HUES6 (cell line): ENCODE measurements around the gene PSAP.

ENCODE experiments used
- H3K27ac ChIP-seq: 2 replicates; pipeline ENCODE4 v1.7.0; 2013; ENCODE audit warnings: low read depth, mild to moderate bottlenecking, low read length, inconsistent platforms
- H3K27me3 ChIP-seq: 2 replicates; pipeline ENCODE4 v1.6.1; 2013; ENCODE audit warnings: low read length; ENCODE audit not compliant: control insufficient read depth, insufficient read depth
- H3K36me3 ChIP-seq: 2 replicates; pipeline ENCODE4 v1.6.1; 2013; ENCODE audit warnings: low read length; ENCODE audit not compliant: control insufficient read depth, insufficient read depth
- H3K4me1 ChIP-seq: 2 replicates; pipeline ENCODE4 v1.6.1; 2013; ENCODE audit warnings: low read length; ENCODE audit not compliant: control insufficient read depth, insufficient read depth
- H3K4me3 ChIP-seq: 2 replicates; pipeline ENCODE4 v1.5.1; 2013; ENCODE audit warnings: low read depth, low read length
- H3K9ac ChIP-seq: one replicate; pipeline ENCODE4 v1.6.1; 2013; ENCODE audit warnings: mild to moderate bottlenecking, low read length
- H3K9me3 ChIP-seq: 2 replicates; pipeline ENCODE4 v1.6.1; 2013; ENCODE audit warnings: low read depth, low read length; ENCODE audit not compliant: control insufficient read depth, insufficient read depth

The PSAP gene

DNA sequence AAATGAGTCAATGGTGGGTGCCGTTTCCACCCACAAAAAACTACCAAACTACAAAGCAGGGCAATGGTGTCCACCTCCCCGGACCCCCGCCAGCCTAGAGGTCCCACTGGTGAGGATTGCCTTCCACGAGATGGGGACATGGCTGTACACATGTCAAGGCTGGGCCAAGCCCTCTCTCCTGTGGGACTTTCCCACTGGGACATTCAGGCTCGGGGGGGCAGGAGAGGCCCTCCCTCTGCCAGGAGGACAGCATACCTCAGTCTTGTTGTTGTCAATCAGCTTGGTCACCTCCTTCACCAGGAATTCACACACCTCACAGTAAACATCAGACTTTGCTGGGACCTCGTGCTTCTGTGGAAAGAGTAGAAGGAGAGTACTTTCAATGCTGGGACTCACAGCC, 31.1 kb downstream of the PSAP start:
- Histone ChIP-seq H3K4me1 (peaks cover 6% of the 10 kb centered on the region; the same call in 1 of the 2 replicates), H3K9me3 (no peaks in the 10 kb centered on the region), H3K27me3 (no peaks in the 10 kb centered on the region), H3K9ac (no peak overlapping the region), H3K36me3 (peaks cover 98% of the 10 kb centered on the region), H3K27ac (no peak overlapping the region), H3K4me3 (no peak overlapping the region)

DNA sequence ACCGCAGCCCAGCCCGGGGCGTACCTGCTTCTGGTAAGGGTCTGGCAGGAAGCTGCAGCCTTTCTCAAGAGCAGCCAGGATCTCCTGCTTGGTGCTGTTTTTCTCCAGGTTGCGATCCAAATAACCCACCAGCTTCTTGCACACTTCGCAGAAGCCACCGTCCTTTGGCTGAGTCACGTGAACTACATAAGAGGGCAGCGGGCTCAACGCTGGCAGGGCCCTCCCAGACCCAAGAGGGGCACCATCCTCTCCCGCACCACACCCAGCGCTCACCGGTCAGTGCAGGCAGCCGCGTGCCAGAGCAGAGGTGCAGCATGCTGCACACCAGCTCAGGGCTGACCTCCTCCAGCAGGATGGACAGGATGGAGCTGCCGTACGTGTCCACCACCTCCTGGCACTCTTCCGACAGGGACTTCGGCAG, 31.6 kb downstream of the PSAP start:
- Histone ChIP-seq H3K4me3 (no peak overlapping the region), H3K9ac (no peak overlapping the region), H3K4me1 (peaks cover 6% of the 10 kb centered on the region; the same call in 1 of the 2 replicates), H3K27ac (no peak overlapping the region), H3K9me3 (no peaks in the 10 kb centered on the region), H3K36me3 (peaks cover 95% of the 10 kb centered on the region), H3K27me3 (no peaks in the 10 kb centered on the region)

DNA sequence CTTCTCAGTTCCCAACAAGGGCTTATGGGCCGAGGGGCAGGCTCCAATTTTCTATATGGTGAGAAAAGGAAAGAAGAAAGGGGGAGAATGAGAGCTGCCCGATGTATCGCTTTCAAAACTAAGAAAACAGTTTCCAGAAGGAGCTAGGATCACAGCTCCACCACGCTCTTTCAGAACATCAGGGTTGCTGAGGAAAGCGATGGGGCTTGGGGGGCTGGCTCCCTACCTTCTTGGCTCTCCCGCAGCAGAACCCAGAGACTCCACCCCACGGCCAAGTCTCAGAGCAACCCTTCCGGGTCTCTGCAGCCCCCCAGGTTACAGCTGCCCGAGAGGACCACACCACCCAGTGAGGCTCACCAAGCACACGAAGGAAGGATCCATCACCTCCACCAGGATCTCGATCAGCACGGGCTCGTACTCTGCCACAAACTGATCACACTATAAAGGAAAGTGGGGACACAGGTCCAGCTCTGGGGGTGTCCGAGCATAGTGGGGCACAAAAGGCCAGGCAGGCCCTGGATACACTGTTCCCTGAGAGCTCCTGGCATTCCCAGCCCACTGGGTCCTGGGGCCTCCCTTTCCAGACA, 32.3 kb downstream of the PSAP start:
- Histone ChIP-seq H3K4me1 (peaks cover 6% of the 10 kb centered on the region; the same call in 1 of the 2 replicates), H3K27ac (no peak overlapping the region), H3K36me3 (peaks cover 88% of the 10 kb centered on the region), H3K9me3 (no peaks in the 10 kb centered on the region), H3K4me3 (no peak overlapping the region), H3K9ac (no peak overlapping the region), H3K27me3 (no peaks in the 10 kb centered on the region)

DNA sequence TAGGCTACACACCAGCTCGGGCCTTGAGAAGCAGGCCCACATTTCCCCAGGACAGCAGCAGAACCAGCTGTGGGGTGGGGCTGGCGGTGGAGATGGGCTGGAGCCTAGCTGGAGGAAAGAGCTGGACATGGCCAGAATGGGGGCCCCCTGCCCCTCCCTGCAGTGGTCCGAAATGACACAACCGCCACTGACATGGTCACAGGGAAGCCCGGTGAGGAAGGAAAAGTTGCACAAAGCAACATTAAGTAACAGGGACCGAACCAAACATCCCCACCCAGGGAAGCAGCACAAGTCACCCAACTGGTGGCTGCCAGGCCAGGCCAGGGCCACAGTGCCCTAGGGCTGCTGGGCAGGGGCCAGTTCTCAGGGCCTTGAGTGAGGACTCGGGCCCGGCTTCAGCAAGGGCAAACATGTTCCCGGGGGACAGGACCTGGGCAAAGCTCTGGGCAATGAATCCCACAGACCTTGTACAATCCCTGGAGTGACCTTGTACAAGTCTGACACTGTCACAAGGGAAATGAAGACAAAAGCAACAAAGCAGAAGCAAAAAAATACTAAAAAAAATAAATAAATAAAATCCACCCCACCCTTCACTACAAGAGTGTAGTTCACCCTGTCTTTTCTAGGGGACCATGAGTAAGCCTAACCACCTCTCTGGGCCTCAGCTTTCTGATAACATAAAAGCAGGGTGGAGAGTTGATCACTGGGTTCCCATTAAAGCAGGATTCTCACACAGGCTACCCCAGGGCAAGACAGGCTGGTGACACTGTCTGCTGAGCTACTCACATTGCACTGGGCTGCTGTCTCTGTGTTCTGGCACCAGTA, 33.0 kb downstream of the PSAP start:
- H3K27me3 ChIP-seq: no peaks in the 10 kb centered on the region
- no peak overlapping the region for H3K27ac ChIP-seq
- H3K9me3 ChIP-seq: no peaks in the 10 kb centered on the region
- H3K4me1 ChIP-seq: peaks cover under 1% of the 10 kb centered on the region; the same call in 1 of the 2 replicates
- peaks cover 80% of the 10 kb centered on the region for H3K36me3 ChIP-seq
- no peak overlapping the region for H3K9ac ChIP-seq
- no peak overlapping the region for H3K4me3 ChIP-seq

DNA sequence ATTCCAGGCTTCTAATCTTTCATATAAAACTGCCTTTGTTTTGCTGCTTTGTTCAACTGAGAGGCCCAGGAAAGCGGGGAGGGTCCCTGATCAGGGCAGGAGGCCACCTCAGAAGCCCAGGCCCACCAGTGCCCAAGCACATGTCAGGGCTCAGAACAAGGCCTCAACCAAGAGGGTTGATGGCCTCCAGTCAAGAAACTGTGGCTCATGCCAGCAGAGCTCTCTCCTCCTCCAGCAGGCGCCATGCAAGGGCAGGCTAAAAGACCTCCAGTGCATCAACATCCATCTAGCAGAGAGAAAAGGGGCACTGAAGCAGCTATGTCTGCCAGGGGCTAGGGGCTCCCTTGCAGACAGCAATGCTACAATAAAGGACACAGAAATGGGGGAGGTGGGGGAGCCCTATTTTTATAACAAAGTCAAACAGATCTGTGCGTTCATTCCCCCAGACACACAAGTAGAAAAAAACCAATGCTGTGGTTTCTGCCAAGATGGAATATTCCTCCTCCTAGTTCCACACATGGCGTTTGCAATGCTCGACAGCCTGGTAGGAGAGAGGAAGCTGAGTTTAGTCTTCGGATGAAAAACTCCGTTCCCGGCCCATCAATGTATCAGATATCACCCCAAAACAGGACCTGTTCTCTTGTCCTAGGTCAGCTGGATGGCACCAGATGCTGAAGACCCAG, 34.0 kb downstream of the PSAP start:
- Histone ChIP-seq H3K27me3 (no peaks in the 10 kb centered on the region), H3K9ac (no peak overlapping the region), H3K9me3 (no peaks in the 10 kb centered on the region), H3K36me3 (peaks cover 72% of the 10 kb centered on the region), H3K4me1 (no peaks in the 10 kb centered on the region), H3K27ac (no peak overlapping the region), H3K4me3 (no peak overlapping the region)

DNA sequence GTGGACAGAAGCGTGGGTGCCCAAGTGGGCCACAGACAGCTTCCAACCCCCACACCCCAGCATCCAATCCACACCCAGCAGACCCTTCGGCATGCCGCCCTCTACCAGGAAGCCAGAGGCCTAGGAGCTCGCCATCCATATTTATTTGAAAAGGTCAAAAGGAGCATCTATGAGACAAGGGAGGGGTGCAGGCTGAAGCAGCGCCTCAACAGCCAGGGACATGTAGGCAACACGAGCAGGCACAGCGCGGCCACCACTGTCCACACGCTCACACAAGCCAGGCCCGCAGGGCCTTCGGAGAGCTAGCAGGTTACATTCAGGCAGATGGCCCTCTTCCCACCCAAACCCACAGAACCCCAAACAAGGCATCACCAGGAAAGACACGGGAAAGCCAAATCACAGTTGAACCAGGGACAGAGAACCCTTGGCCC, 34.6 kb downstream of the PSAP start:
- Histone ChIP-seq H3K4me3 (no peak overlapping the region), H3K9ac (no peak overlapping the region), H3K36me3 (peaks cover 66% of the 10 kb centered on the region), H3K9me3 (no peaks in the 10 kb centered on the region), H3K27ac (no peak overlapping the region), H3K27me3 (no peaks in the 10 kb centered on the region), H3K4me1 (no peaks in the 10 kb centered on the region)

DNA sequence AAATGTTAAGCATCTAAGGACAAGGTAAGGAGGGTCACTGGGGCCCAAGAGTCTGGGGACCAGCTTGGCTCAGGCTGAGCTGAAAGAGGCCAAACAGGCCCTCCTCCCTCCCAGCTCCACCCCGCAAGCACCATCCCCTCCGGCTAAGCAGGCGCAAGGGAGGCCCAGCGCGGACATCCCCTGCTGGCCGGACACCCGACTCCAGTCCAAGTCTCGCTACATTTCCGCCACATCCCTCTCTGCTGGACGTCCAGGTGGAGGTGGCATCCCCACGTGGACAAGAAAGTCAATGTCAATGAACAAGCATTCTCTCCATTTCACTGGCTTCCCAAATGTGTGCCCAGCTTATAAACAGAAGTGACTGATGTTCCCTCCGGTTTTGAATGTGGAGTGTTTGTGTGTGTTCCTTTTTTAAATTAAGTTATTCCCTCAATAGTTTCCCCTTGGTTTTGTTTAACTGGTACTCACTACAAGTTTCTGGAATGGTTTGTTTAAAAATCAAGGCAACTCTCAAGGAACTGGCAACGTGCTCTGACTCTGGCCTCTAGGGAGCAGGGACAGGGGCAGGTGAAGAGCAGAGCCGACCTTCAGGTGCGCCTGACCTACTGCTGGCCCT, 35.4 kb downstream of the PSAP start:
- no peak overlapping the region for H3K9ac ChIP-seq
- no peaks in the 10 kb centered on the region for H3K9me3 ChIP-seq
- no peak overlapping the region for H3K4me3 ChIP-seq
- no peak overlapping the region for H3K27ac ChIP-seq
- no peaks in the 10 kb centered on the region for H3K4me1 ChIP-seq
- peaks cover 58% of the 10 kb centered on the region for H3K36me3 ChIP-seq
- H3K27me3 ChIP-seq: no peaks in the 10 kb centered on the region

DNA sequence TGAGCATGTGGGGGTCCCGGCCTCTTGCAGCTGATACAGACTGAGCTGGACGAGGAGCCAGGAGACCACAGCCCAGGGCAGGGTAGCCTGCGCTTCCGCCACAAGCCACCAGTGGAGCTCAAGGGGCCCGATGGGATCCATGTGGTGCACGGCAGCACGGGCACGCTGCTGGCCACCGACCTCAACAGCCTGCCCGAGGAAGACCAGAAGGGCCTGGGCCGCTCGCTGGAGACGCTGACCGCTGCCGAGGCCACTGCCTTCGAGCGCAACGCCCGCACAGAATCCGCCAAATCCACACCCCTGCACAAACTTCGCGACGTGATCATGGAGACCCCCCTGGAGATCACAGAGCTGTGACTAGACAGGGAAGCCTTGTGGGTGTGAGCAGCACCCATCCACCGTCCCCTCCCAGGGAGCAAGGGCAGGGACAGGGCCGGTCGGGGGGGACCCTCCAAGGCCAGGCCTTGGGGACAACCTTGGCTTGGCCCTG, 36.1 kb downstream of the PSAP start:
- H3K36me3 ChIP-seq: peaks cover 51% of the 10 kb centered on the region
- no peak overlapping the region for H3K4me3 ChIP-seq
- H3K4me1 ChIP-seq: no peaks in the 10 kb centered on the region
- H3K9me3 ChIP-seq: no peaks in the 10 kb centered on the region
- no peak overlapping the region for H3K9ac ChIP-seq
- H3K27me3 ChIP-seq: no peaks in the 10 kb centered on the region
- H3K27ac ChIP-seq: no peak overlapping the region

DNA sequence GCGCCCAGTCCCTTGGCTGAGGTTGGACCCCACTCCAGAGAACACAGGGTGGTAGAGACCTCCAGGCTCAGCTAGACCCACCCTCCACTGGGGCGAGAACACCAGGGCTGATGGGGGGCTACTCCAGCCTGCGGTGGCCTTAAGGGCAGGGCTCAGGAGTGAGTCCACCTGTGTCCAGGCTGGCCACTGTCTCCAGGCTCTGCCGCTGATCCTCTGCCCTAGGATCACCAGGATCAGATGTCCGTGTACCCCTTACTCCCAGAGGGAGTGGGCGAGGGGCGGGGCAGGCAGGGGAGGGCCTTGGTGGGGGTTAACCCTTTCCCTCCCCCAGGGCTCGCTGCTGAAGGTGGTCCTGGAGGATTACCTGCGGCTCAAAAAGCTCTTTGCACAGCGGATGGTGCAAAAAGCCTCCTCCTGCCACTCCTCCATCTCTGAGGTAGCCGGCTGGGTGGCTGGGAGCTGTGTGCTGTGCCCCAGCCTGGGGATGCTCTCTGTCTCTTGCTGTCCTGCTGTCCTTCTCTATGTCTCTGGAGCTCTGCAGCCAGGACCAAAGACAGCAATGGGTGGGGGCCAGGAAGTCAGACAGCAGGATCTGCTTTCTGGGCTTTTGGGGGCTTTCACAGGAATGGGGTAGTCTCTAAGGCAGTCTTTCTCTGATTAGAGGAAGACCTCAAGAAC, 38.0 kb downstream of the PSAP start:
- no peak overlapping the region for H3K27ac ChIP-seq
- H3K4me3 ChIP-seq: no peak overlapping the region
- peaks cover 32% of the 10 kb centered on the region for H3K36me3 ChIP-seq
- H3K27me3 ChIP-seq: no peaks in the 10 kb centered on the region
- no peaks in the 10 kb centered on the region for H3K4me1 ChIP-seq
- H3K9me3 ChIP-seq: no peaks in the 10 kb centered on the region
- no peak overlapping the region for H3K9ac ChIP-seq

DNA sequence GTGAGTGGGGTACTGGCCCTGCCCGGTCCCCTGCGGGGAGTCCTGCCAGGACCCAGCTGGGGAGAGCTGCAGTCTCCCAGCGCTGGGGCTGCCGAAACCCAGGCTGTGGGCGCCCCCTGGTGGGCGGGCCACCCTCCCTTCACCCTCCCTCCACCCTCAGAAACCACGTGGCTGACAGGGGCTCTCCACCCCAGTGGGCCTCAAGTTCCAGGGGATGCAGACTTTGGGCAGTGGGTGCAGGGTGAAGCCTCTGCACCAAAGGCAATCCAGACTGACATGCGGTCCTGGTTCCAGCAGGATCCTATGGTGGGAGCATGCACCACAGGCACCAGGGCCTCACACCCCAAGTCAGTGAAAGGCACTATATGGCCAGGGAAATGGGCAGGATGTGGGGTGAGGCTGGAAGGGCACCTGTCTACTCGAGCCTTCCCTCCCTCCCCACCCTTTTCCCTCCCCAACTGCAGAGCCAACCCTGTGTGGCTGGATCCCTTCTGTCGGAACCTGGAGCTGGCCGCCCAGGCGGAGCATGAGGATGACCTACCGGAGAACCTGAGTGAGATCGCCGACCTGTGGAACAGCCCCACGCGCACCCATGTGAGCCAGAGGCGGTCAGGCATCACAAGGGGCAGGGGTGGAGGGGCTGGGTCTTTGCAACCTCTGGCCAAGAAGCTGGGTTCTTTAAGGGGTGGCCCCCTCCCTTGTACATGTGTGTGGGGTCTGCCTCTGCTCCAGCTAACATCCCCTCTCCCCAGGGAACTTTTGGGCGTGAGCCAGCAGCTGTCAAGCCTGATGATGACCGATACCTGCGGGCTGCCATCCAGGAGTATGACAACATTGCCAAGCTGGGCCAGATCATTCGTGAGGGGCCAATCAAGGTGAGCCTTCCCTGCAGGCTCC, 38.8 kb downstream of the PSAP start:
- no peak overlapping the region for H3K9ac ChIP-seq
- H3K36me3 ChIP-seq: peaks cover 24% of the 10 kb centered on the region
- no peak overlapping the region for H3K27ac ChIP-seq
- H3K9me3 ChIP-seq: no peaks in the 10 kb centered on the region
- H3K27me3 ChIP-seq: no peaks in the 10 kb centered on the region
- no peaks in the 10 kb centered on the region for H3K4me1 ChIP-seq
- no peak overlapping the region for H3K4me3 ChIP-seq
